WERI-Rb-1 (cell line): ENCODE data around the gene LNX1.

Experiments
- DNase-seq: peaks from one replicate; pipeline ENCODE4 v3.0.0-alpha.2; 2020
- H3K27ac ChIP-seq: fragments of 250-450 bp; sonication (Bioruptor Pico); 2 replicates; pipeline ENCODE4 v1.5.1; 2020; ENCODE audit warnings: mild to moderate bottlenecking, moderate library complexity
- H3K27me3 ChIP-seq: fragments of 250-450 bp; sonication (Bioruptor Pico); 2 replicates; pipeline ENCODE4 v1.5.1; 2021; ENCODE audit warnings: mild to moderate bottlenecking, low read depth, moderate library complexity; ENCODE audit not compliant: insufficient read depth, severe bottlenecking
- H3K36me3 ChIP-seq: fragments of 250-450 bp; sonication (Bioruptor Pico); 2 replicates; pipeline ENCODE4 v1.5.1; 2020; ENCODE audit warnings: mild to moderate bottlenecking, moderate library complexity
- H3K4me3 ChIP-seq: 2 replicates; pipeline ENCODE4 v1.5.1; 2011; ENCODE audit warnings: low read depth, mild to moderate bottlenecking, control low read depth, low read length
- H3K9me3 ChIP-seq: fragments of 250-450 bp; sonication (Bioruptor Pico); 2 replicates; pipeline ENCODE4 v1.5.1; 2021; ENCODE audit warnings: mild to moderate bottlenecking, moderate library complexity; ENCODE audit not compliant: severe bottlenecking
- TF ChIP-seq, protein P1 (sequence below): IDR thresholded peaks from 2 replicates; pipeline ENCODE4 v1.5.1; 2011; ENCODE audit warnings: low read depth, mild to moderate bottlenecking, control low read depth, inconsistent platforms, low read length

The LNX1 gene

DNA sequence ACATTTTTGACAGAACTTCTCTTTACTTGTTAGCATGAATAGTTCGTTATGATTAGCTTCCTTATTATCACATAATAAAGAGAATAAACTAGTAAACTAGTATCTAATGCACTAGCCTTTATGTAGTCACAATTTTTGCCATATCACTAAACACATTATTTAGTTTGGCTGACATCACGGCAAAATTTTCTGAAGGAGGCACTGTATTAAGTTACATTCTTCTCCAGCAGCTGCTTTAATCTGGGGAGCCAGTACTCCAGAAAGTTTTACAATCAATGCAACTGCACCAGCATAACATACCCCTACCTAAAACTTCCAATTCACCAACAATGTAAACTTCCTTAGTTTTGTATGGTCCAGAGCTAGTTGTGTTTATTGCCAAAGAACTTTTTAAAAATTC is 126.0 kb downstream of the LNX1 start:
- H3K36me3 ChIP-seq: peaks cover 16% of the 10 kb centered on the region
- no peak for DNase-seq
- TF ChIP-seq, protein P1, sequence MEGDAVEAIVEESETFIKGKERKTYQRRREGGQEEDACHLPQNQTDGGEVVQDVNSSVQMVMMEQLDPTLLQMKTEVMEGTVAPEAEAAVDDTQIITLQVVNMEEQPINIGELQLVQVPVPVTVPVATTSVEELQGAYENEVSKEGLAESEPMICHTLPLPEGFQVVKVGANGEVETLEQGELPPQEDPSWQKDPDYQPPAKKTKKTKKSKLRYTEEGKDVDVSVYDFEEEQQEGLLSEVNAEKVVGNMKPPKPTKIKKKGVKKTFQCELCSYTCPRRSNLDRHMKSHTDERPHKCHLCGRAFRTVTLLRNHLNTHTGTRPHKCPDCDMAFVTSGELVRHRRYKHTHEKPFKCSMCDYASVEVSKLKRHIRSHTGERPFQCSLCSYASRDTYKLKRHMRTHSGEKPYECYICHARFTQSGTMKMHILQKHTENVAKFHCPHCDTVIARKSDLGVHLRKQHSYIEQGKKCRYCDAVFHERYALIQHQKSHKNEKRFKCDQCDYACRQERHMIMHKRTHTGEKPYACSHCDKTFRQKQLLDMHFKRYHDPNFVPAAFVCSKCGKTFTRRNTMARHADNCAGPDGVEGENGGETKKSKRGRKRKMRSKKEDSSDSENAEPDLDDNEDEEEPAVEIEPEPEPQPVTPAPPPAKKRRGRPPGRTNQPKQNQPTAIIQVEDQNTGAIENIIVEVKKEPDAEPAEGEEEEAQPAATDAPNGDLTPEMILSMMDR: no peak
- no peaks in the 10 kb centered on the region for H3K27me3 ChIP-seq
- peaks cover 11% of the 10 kb centered on the region for H3K9me3 ChIP-seq
- H3K4me3 ChIP-seq: no peak overlapping the region
- H3K27ac ChIP-seq: no peak overlapping the region

DNA sequence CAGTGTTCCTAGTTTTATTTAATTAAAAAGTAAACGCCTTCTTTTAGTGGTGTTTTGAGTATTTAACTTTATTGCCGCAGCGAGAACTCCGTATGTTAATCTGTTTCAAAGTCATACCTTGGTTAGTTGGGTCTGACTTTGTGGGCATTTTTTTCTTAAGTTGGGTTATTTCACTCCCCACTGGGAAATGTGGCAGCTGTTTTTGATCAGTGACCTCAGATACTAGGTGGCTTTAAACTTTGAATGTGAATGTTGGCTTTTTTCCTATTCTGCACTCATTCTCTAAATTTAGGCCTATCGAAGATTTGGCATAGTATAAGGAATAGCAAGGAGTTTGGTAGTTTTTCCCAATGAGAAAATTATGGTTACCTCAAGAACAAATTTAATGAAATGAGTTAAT is 127.9 kb downstream of the LNX1 start:
- Histone ChIP-seq H3K27me3 (no peaks in the 10 kb centered on the region), H3K9me3 (peaks cover 11% of the 10 kb centered on the region), H3K36me3 (peaks cover 18% of the 10 kb centered on the region), H3K4me3 (no peak overlapping the region), H3K27ac (no peak overlapping the region)
- DNase-seq: no peak
- TF ChIP-seq, protein P1: no peak

DNA sequence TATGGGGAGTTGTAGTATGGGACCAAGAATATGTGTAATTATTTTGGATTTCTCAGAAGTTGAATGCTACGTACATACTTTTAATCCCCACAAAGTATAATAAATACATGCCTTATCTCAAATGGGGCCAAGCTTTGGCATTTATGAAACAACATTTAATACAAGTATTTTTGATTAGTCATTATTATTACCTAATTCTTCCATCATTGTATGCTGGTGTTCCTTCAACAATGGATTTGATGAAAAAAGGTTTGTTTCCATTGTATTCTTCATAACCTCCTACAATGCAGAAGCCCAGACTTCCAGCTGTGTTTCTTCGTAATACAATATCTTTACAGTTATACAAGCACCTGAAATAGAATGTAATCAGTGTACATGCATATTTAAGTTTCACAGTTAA is 130.0 kb downstream of the LNX1 start:
- TF ChIP-seq, protein P1: no peak

DNA sequence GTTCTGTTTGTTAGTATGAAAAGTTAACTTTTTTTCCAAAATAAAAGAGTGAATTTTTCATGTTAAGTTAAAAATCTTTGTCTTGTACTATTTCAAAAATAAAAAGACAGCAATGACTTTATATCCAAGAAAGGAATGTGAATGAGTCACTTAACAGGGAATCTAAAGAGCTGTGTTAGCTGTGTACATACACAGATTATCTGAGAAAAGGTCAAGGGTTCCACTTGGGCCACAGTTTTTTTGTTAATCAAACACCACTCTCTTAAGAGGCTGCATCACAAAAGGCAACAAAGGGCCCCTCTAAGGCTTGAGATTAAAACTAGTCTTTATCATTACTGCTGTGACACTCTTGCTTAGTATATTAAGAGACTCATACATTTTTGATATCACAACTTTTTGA is 131.7 kb downstream of the LNX1 start:
- no peak overlapping the region for H3K4me3 ChIP-seq
- no peaks in the 10 kb centered on the region for H3K9me3 ChIP-seq
- DNase-seq: no peak
- H3K36me3 ChIP-seq: peaks cover 32% of the 10 kb centered on the region
- no peaks in the 10 kb centered on the region for H3K27me3 ChIP-seq
- TF ChIP-seq, protein P1: no peak
- H3K27ac ChIP-seq: no peak overlapping the region

More for the DNA sequence above, 130.0 kb downstream of the LNX1 start:
- H3K4me3 ChIP-seq: no peak overlapping the region
- no peak overlapping the region for H3K27ac ChIP-seq
- no peak for DNase-seq
- peaks cover 19% of the 10 kb centered on the region for H3K36me3 ChIP-seq
- H3K27me3 ChIP-seq: no peaks in the 10 kb centered on the region
- H3K9me3 ChIP-seq: peaks cover under 1% of the 10 kb centered on the region

DNA sequence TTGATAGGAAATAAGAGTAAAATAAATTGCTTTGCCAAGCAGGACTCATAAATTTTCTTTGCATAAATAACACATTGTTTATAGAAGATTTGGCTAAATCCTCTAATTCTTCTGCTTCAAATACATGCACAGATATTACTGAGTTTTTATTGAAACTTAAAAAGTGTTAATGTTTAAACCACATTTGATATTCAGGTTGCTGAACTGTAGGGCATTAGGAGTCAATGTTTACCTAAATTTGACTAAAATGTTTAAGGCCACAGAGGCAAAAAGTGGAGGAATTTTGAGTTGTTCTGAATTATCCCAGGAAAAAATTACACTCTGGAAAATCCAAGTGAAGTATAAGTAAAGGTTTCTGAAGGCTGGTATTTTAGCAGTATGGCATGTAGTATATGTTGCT is 135.1 kb downstream of the LNX1 start:
- H3K36me3 ChIP-seq: peaks cover 37% of the 10 kb centered on the region
- no peak overlapping the region for H3K27ac ChIP-seq
- no peaks in the 10 kb centered on the region for H3K27me3 ChIP-seq
- TF ChIP-seq, protein P1: no peak
- H3K9me3 ChIP-seq: no peaks in the 10 kb centered on the region
- DNase-seq: no peak
- no peak overlapping the region for H3K4me3 ChIP-seq

DNA sequence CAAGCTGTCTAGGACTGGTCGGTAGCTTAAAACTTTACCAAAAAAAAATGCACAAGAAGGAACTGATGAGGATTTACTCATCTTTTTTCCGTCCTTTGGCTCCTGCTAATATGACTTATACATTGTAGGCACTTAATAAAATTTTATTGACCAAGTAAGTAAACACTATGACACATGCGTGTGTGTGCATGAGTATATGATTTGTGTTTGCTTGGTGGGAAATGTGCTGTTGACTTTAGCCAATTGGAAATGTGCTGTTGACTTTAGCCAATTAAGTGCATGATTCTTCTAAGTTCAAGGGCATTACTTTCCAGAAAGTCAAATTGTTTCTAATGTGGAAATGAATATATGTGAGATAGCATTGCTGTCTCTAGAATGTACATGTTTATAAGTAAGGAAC is 135.5 kb downstream of the LNX1 start:
- TF ChIP-seq, protein P1: no peak
- no peak for DNase-seq
- no peaks in the 10 kb centered on the region for H3K27me3 ChIP-seq
- H3K4me3 ChIP-seq: no peak overlapping the region
- peaks cover 35% of the 10 kb centered on the region for H3K36me3 ChIP-seq
- H3K27ac ChIP-seq: no peak overlapping the region
- H3K9me3 ChIP-seq: no peaks in the 10 kb centered on the region
